ENCODE results near the gene SYCP2. TPM values are rescaled to one million over a fixed set of nuclear protein-coding genes. Genes with fewer than 3 reads are reported as not detected.

Gene SYCP2
- total and polyA plus RNA-seq, 2 experiments from 2014 or later = 1.1 to 1.5 TPM

- 60% methylated on average over 3 of the region's 3 CpGs for WGBS (ENCODE audit: low lambda C conversion rate, missing lambda C conversion rate)
- no peak for DNase-seq (ENCODE audit: low spot score)
These were observed 67.1 kb downstream of the SYCP2 start for GRCh38 chr20:59866338-59866737.

GRCh38 chr20:59864726-59865125 is 68.7 kb downstream of the SYCP2 start:
- H3K4me3 ChIP-seq = no peak overlapping the region
- no peak for DNase-seq (ENCODE audit: low spot score)
- H3K79me2 ChIP-seq = no peaks in the 10 kb centered on the region
- no peaks in the 10 kb centered on the region for H3K4me1 ChIP-seq (ENCODE audit: insufficient read depth)
- H3K36me3 ChIP-seq (replicated peaks; ENCODE audit: insufficient read depth, low read depth) = no peaks in the 10 kb centered on the region
- no peak overlapping the region for H3K27ac ChIP-seq
- H3K9me3 ChIP-seq (ENCODE audit: low read depth) = no peaks in the 10 kb centered on the region
- WGBS (ENCODE audit: low lambda C conversion rate, missing lambda C conversion rate) = 29% methylated on average over 1 of the region's 1 CpG
- TF ChIP-seq CTCF (IDR thresholded peaks at IDR 0.05; ENCODE audit: poor library complexity) (no peak), EZH2 (IDR thresholded peaks at IDR 0.05; ENCODE audit: borderline replicate concordance) (no peak), EZH2phosphoT487 (IDR thresholded peaks at IDR 0.05; ENCODE audit: low read depth, severe bottlenecking, unreplicated experiment) (no peak)
- H2AFZ ChIP-seq = no peak overlapping the region
- H3K9me2 ChIP-seq (replicated peaks; ENCODE audit: insufficient read depth) = no peaks in the 10 kb centered on the region
- no peaks in the 10 kb centered on the region for H3K27me3 ChIP-seq
- peak overlapping the region; percentile 11 for H3K4me2 ChIP-seq
- no peaks in the 10 kb centered on the region for H4K20me1 ChIP-seq (ENCODE audit: insufficient read depth, poor library complexity, severe bottlenecking)

More at GRCh38 chr20:59866338-59866737, 67.1 kb downstream of the SYCP2 start:
- H3K9me2 ChIP-seq (replicated peaks; ENCODE audit: insufficient read depth) = no peaks in the 10 kb centered on the region
- H3K9me3 ChIP-seq (ENCODE audit: low read depth) = no peaks in the 10 kb centered on the region
- H3K4me2 ChIP-seq = no peak overlapping the region
- no peaks in the 10 kb centered on the region for H3K27me3 ChIP-seq
- H4K20me1 ChIP-seq (ENCODE audit: insufficient read depth, poor library complexity, severe bottlenecking) = no peaks in the 10 kb centered on the region
- H3K79me2 ChIP-seq = no peaks in the 10 kb centered on the region
- TF ChIP-seq EZH2phosphoT487 (IDR thresholded peaks at IDR 0.05; ENCODE audit: low read depth, severe bottlenecking, unreplicated experiment) (no peak), CTCF (IDR thresholded peaks at IDR 0.05; ENCODE audit: poor library complexity) (no peak), EZH2 (IDR thresholded peaks at IDR 0.05; ENCODE audit: borderline replicate concordance) (no peak)
- H3K4me1 ChIP-seq (ENCODE audit: insufficient read depth) = no peaks in the 10 kb centered on the region
- H3K27ac ChIP-seq = no peak overlapping the region
- H3K36me3 ChIP-seq (replicated peaks; ENCODE audit: insufficient read depth, low read depth) = no peaks in the 10 kb centered on the region
- H3K4me3 ChIP-seq = no peak overlapping the region
- H2AFZ ChIP-seq = no peak overlapping the region

GRCh38 chr20:59863058-59863457 is 70.4 kb downstream of the SYCP2 start:
- H2AFZ ChIP-seq = no peak overlapping the region
- no peaks in the 10 kb centered on the region for H3K4me1 ChIP-seq (ENCODE audit: insufficient read depth)
- H3K4me2 ChIP-seq = no peak overlapping the region
- no peaks in the 10 kb centered on the region for H3K9me2 ChIP-seq (replicated peaks; ENCODE audit: insufficient read depth)
- TF ChIP-seq EZH2phosphoT487 (IDR thresholded peaks at IDR 0.05; ENCODE audit: low read depth, severe bottlenecking, unreplicated experiment) (no peak), CTCF (IDR thresholded peaks at IDR 0.05; ENCODE audit: poor library complexity) (no peak), EZH2 (IDR thresholded peaks at IDR 0.05; ENCODE audit: borderline replicate concordance) (no peak)
- no peaks in the 10 kb centered on the region for H3K27me3 ChIP-seq
- H3K4me3 ChIP-seq = no peak overlapping the region
- WGBS (ENCODE audit: low lambda C conversion rate, missing lambda C conversion rate) = 76% methylated on average over 3 of the region's 3 CpGs
- H4K20me1 ChIP-seq (ENCODE audit: insufficient read depth, poor library complexity, severe bottlenecking) = no peaks in the 10 kb centered on the region
- H3K27ac ChIP-seq = no peak overlapping the region
- no peak for DNase-seq (ENCODE audit: low spot score)
- no peaks in the 10 kb centered on the region for H3K36me3 ChIP-seq (replicated peaks; ENCODE audit: insufficient read depth, low read depth)
- no peaks in the 10 kb centered on the region for H3K9me3 ChIP-seq (ENCODE audit: low read depth)
- no peaks in the 10 kb centered on the region for H3K79me2 ChIP-seq

GRCh38 chr20:59861401-59861800 is 72.0 kb downstream of the SYCP2 start:
- WGBS (ENCODE audit: low lambda C conversion rate, missing lambda C conversion rate) = 69% methylated on average over 4 of the region's 4 CpGs

More at GRCh38 chr20:59861401-59861800, 72.0 kb downstream of the SYCP2 start:
- no peaks in the 10 kb centered on the region for H3K9me3 ChIP-seq (ENCODE audit: low read depth)
- H3K9me2 ChIP-seq (replicated peaks; ENCODE audit: insufficient read depth) = no peaks in the 10 kb centered on the region
- no peaks in the 10 kb centered on the region for H3K79me2 ChIP-seq
- no peaks in the 10 kb centered on the region for H3K36me3 ChIP-seq (replicated peaks; ENCODE audit: insufficient read depth, low read depth)
- H3K27me3 ChIP-seq = no peaks in the 10 kb centered on the region
- no peak for TF ChIP-seq CTCF (IDR thresholded peaks at IDR 0.05; ENCODE audit: poor library complexity)
- no peak overlapping the region for H3K4me3 ChIP-seq
- DNase-seq (ENCODE audit: low spot score) = no peak
- no peak overlapping the region for H3K4me2 ChIP-seq
- no peaks in the 10 kb centered on the region for H4K20me1 ChIP-seq (ENCODE audit: insufficient read depth, poor library complexity, severe bottlenecking)
- no peak overlapping the region for H3K27ac ChIP-seq
- H3K4me1 ChIP-seq (ENCODE audit: insufficient read depth) = no peaks in the 10 kb centered on the region
- no peak overlapping the region for H2AFZ ChIP-seq
